CD1c-positive myeloid dendritic cell (primary cell): ENCODE results near the gene RELL2.

Experiments used
- DNase-seq: peaks from one replicate; pipeline ENCODE4 v3.0.0-alpha.2; 2016; ENCODE audit errors: extremely low spot score

Gene RELL2

GRCh38 chr5:141675672-141676071, 38.9 kb downstream of the RELL2 start:
- no peak for DNase-seq

- no peak for DNase-seq
Measured at GRCh38 chr5:141677415-141677814, 40.6 kb downstream of the RELL2 start.

GRCh38 chr5:141680178-141680577, 43.4 kb downstream of the RELL2 start:
- no peak for DNase-seq

- no peak for DNase-seq
Measured at GRCh38 chr5:141680751-141681201, 44.0 kb downstream of the RELL2 start.

- DNase-seq = no peak
Measured at GRCh38 chr5:141681295-141681694, 44.5 kb downstream of the RELL2 start.

GRCh38 chr5:141681695-141682641, 45.2 kb downstream of the RELL2 start, which contains the start of gene ARAP3:
Gene ARAP3 (minus strand): TSS chr5:141682230. CDS start chr5:141680486, 1,744 bp downstream.
- peak; percentile 80 for DNase-seq

GRCh38 chr5:141683596-141684141, 46.9 kb downstream of the RELL2 start:
- no peak for DNase-seq

GRCh38 chr5:141685591-141685990, 48.8 kb downstream of the RELL2 start:
- DNase-seq = peak; percentile 39

GRCh38 chr5:141686648-141687416, 50.0 kb downstream of the RELL2 start:
- no peak for DNase-seq
